Endodermal cell (in vitro differentiated cells): ENCODE measurements around the gene PTGR3. TPM values are rescaled to one million over a fixed set of nuclear protein-coding genes. Genes with fewer than 3 reads are reported as not detected.

ENCODE experiments used
- DNase-seq: peaks from one replicate; pipeline ENCODE4 v3.0.0-alpha.2; 2017
- H3K27ac ChIP-seq: 2 replicates; pipeline ENCODE4 v1.5.1; 2013; ENCODE audit warnings: mild to moderate bottlenecking, low read depth, low read length, moderate library complexity
- H3K27me3 ChIP-seq: 2 replicates; pipeline ENCODE4 v1.6.1; 2013; ENCODE audit warnings: mild to moderate bottlenecking, low read length, moderate library complexity; ENCODE audit not compliant: insufficient read depth, control insufficient read depth, poor library complexity, severe bottlenecking
- H3K36me3 ChIP-seq: 2 replicates; pipeline ENCODE4 v1.7.0; 2013; ENCODE audit warnings: mild to moderate bottlenecking, low read length, moderate library complexity; ENCODE audit not compliant: control insufficient read depth, insufficient read depth
- H3K4me1 ChIP-seq: one replicate; pipeline ENCODE4 v1.7.0; 2013; ENCODE audit warnings: low read length; ENCODE audit not compliant: control insufficient read depth, insufficient read depth
- H3K4me3 ChIP-seq: 2 replicates; pipeline ENCODE4 v1.5.1; 2013; ENCODE audit warnings: mild to moderate bottlenecking, low read length, moderate library complexity
- H3K9ac ChIP-seq: 2 replicates; pipeline ENCODE4 v1.6.1; 2013; ENCODE audit warnings: mild to moderate bottlenecking, low read length, moderate library complexity; ENCODE audit not compliant: poor library complexity, severe bottlenecking; ENCODE audit errors: extremely low read depth
- H3K9me3 ChIP-seq: 2 replicates; pipeline ENCODE4 v1.6.1; 2013; ENCODE audit warnings: mild to moderate bottlenecking, low read length, moderate library complexity; ENCODE audit not compliant: control insufficient read depth
- H3K27ac Mint-ChIP-seq: 2 replicates; pipeline ENCODE4 v1.8.0; 2020; ENCODE audit warnings: mixed read lengths
- H3K27me3 Mint-ChIP-seq: 2 replicates; pipeline ENCODE4 v1.8.0; 2021; ENCODE audit warnings: mild to moderate bottlenecking, mixed read lengths; ENCODE audit not compliant: insufficient read depth
- H3K36me3 Mint-ChIP-seq: 2 replicates; pipeline ENCODE4 v1.8.0; 2020; ENCODE audit warnings: low read depth, mixed read lengths
- H3K4me1 Mint-ChIP-seq: 2 replicates; pipeline ENCODE4 v1.8.0; 2020; ENCODE audit warnings: mixed read lengths
- H3K4me3 Mint-ChIP-seq: 2 replicates; pipeline ENCODE4 v1.8.0; 2020; ENCODE audit warnings: mild to moderate bottlenecking, moderate library complexity, mixed read lengths
- H3K9me3 Mint-ChIP-seq: 2 replicates; pipeline ENCODE4 v1.8.0; 2020; ENCODE audit warnings: mild to moderate bottlenecking, mixed read lengths
- CTCF ChIP-seq: fragments of 200-600 bp; sonication (generic); conservative IDR thresholded peaks from 2 replicates; pipeline ENCODE4 v1.5.0; 2021; ENCODE audit warnings: antibody characterized with exemption, mild to moderate bottlenecking
- WGBS, 2 experiments: methylation state at CpG; one replicate each; pipeline versions ENCODE4 v1.1.5 to v1.1.7; 2013; ENCODE audit warnings: missing lambda C conversion rate in 2 of 2, mixed read lengths in 1 of 2; ENCODE audit not compliant: insufficient coverage in 1 of 2, insufficient read length in 1 of 2; 5-methylcytosine and 5-hydroxymethylcytosine counted together
- total RNA-seq, 2 donors: library from RNA; stranded (reverse); fragmentation: NEBNext Ultra II Directional in 1 of 2; extraction: Animal tissue kit (Norgen Biotek cat#: 25700) in 1 of 2; gene quantifications; 2 replicates in 1 of 2; 3 replicates in 1 of 2; pipeline ENCODE4 v1.2.1, GENCODE V29; 2021

The PTGR3 gene
- total RNA-seq, 2 donors from 2014 or later, result 12.2 to 13.3 TPM

DNA sequence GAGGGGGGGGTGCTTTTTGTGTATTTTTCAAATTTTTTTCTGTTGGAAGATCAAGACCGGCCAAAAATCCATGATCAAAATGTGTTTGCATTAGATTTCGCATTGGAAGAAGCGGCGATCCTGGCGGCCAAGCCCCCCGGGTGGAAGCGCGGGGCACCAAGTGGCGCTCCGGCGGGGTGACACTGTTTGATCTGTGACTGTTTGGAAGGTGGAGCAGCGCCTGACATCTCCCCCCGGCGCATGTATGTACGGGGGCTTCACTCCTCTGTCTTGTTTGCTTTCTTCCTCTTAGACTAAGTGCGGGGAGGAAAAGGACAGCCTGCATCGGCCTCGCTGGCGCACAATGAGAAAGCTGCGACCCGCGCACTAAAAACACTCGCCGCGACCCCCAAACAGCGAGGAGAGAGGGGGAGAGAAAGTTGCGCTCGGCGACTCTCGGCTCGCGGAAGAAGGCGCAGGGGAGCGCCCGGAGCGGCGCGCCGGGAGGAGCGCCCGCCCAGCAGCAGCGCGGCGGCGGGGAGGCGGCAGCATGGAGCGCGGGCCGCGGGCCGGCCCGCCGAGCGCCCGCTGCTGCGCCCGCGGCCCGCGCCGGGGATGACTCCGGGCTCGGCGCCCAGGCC is 2.2 kb upstream of the PTGR3 start:
- Histone ChIP-seq H3K9me3 (no peaks in the 10 kb centered on the region), H3K36me3 (no peaks in the 10 kb centered on the region), H3K4me1 (peaks cover 7% of the 10 kb centered on the region), H3K9ac (no peak overlapping the region), H3K27me3 (peaks cover 55% of the 10 kb centered on the region), H3K4me3 (peak overlapping the region; percentile 81), H3K27ac (peak overlapping the region; percentile 39)
- H3K27ac Mint-ChIP-seq, result no peak overlapping the region
- no peaks in the 10 kb centered on the region for H3K9me3 Mint-ChIP-seq
- DNase-seq, result peak; percentile 62
- 0% methylated on average over 13 to 64 of the region's 64 CpGs for WGBS, 2 experiments
- no peak for TF ChIP-seq CTCF
- peaks cover 57% of the 10 kb centered on the region for H3K27me3 Mint-ChIP-seq
- H3K36me3 Mint-ChIP-seq, result no peaks in the 10 kb centered on the region
- peaks cover 43% of the 10 kb centered on the region for H3K4me1 Mint-ChIP-seq
- H3K4me3 Mint-ChIP-seq, result peak overlapping the region; percentile 79

GRCh38 chr18:75210274-75211001 is 1.5 kb upstream of the PTGR3 start, which contains the start of gene TSHZ1:
Gene TSHZ1 (plus strand): TSS chr18:75210797. CDS start chr18:75211877, 1,080 bp downstream.
- Histone ChIP-seq H3K27ac (peak within 1 kb of the TSS; percentile 41), H3K36me3 (no peaks in the 10 kb centered on the region), H3K9me3 (no peaks in the 10 kb centered on the region), H3K4me3 (peak within 1 kb of the TSS; percentile 82), H3K9ac (peak within 1 kb of the TSS; percentile 22), H3K27me3 (peaks cover 62% of the 10 kb centered on the region), H3K4me1 (peaks cover 7% of the 10 kb centered on the region)
- DNase-seq, result no peak
- no peak for TF ChIP-seq CTCF
- H3K9me3 Mint-ChIP-seq, result no peaks in the 10 kb centered on the region
- peaks cover 64% of the 10 kb centered on the region for H3K27me3 Mint-ChIP-seq
- H3K27ac Mint-ChIP-seq, result no peak within 1 kb of the TSS
- 10 to 15% methylated on average over 3 to 10 of the region's 15 CpGs for WGBS, 2 experiments
- no peaks in the 10 kb centered on the region for H3K36me3 Mint-ChIP-seq
- H3K4me1 Mint-ChIP-seq, result peaks cover 49% of the 10 kb centered on the region
- H3K4me3 Mint-ChIP-seq, result peak within 1 kb of the TSS; percentile 79

- peaks cover 67% of the 10 kb centered on the region for H3K27me3 ChIP-seq
- H3K27ac ChIP-seq, result peak overlapping the region; percentile 41
- H3K4me3 ChIP-seq, result peak overlapping the region; percentile 82
- peaks cover 7% of the 10 kb centered on the region for H3K4me1 ChIP-seq
- Mint-ChIP-seq H3K4me3 (peak overlapping the region; percentile 79), H3K36me3 (no peaks in the 10 kb centered on the region), H3K27ac (no peak overlapping the region), H3K27me3 (peaks cover 69% of the 10 kb centered on the region), H3K9me3 (no peaks in the 10 kb centered on the region), H3K4me1 (peaks cover 50% of the 10 kb centered on the region)
- no peak for DNase-seq
- no peaks in the 10 kb centered on the region for H3K36me3 ChIP-seq
- WGBS, 2 experiments, result 9 to 14% methylated on average over 8 of the region's 8 CpGs
- H3K9ac ChIP-seq, result no peak overlapping the region
- H3K9me3 ChIP-seq, result no peaks in the 10 kb centered on the region
- TF ChIP-seq CTCF, result no peak
Observed at GRCh38 chr18:75209951-75210258, 966 bp upstream of the PTGR3 start.
